ENCODE measurements around the gene IFNAR1.

Gene IFNAR1

DNA sequence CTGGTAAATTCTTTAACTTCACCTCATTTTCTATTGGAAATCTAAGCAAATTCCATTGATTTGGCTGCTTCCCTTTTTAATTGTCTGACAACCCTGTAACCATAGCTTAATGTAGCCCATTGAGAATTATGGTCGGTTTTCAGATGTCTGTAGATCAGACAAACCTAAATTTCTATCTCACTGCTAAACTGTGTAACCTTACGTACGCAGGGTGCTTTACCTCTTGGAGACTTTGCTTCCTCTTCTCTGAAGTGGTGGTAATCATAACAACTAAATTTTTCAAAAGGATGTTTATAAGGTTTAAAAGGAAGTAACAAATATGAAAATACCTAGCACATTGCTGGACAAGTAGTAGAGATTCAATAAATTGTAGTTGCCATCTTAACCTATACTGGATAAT is 25.9 kb downstream of the IFNAR1 start:
- no peaks in the 10 kb centered on the region for H3K27me3 ChIP-seq (replicated peaks; ENCODE audit: insufficient read depth, low read length)
- no peaks in the 10 kb centered on the region for H4K20me1 ChIP-seq (ENCODE audit: insufficient read depth, low read length)
- no peak overlapping the region for H3K4me3 ChIP-seq (ENCODE audit: low read length)
- no peak overlapping the region for H3K27ac ChIP-seq (ENCODE audit: low read length)
- no peak overlapping the region for H2AFZ ChIP-seq (ENCODE audit: low read length)
- H3K9ac ChIP-seq (ENCODE audit: low read length), result no peak overlapping the region
- no peaks in the 10 kb centered on the region; the same call in 1 of the 2 replicates for H3F3A ChIP-seq (ENCODE audit: insufficient read depth, low read length)
- TF ChIP-seq CTCF (IDR thresholded peaks at IDR 0.05; ENCODE audit: low read length), result no peak
- TF ChIP-seq EZH2 (optimal IDR thresholded peaks at IDR 0.05; ENCODE audit: low read depth, low read length), result no peak
- no peak for TF ChIP-seq EZH2phosphoT487 (IDR thresholded peaks at IDR 0.05; ENCODE audit: low read length)
- no peak overlapping the region for H3K4me2 ChIP-seq (ENCODE audit: low read depth, low read length)
- peaks cover 28% of the 10 kb centered on the region for H3K36me3 ChIP-seq (replicated peaks; ENCODE audit: insufficient read depth, low read length)
- peaks cover 43% of the 10 kb centered on the region for H3K79me2 ChIP-seq (ENCODE audit: low read length)
- no peak for DNase-seq
- peaks cover 12% of the 10 kb centered on the region for H3K4me1 ChIP-seq (ENCODE audit: low read length)
- H3K9me3 ChIP-seq (replicated peaks; ENCODE audit: insufficient read depth, low read length), result no peaks in the 10 kb centered on the region
- no peaks in the 10 kb centered on the region for H3K9me2 ChIP-seq (replicated peaks; ENCODE audit: insufficient read depth, low read length)

GRCh38 chr21:33355355-33355754 is 30.6 kb downstream of the IFNAR1 start:
- Histone ChIP-seq H3K79me2 (ENCODE audit: low read length) (peaks cover 22% of the 10 kb centered on the region), H3K4me3 (ENCODE audit: low read length) (no peak overlapping the region), H3K4me2 (ENCODE audit: low read depth, low read length) (peak overlapping the region; percentile 11), H3K27me3 (replicated peaks; ENCODE audit: insufficient read depth, low read length) (no peaks in the 10 kb centered on the region), H3K27ac (ENCODE audit: low read length) (no peak overlapping the region), H3K9ac (ENCODE audit: low read length) (no peak overlapping the region), H2AFZ (ENCODE audit: low read length) (no peak overlapping the region), H3F3A (ENCODE audit: insufficient read depth, low read length) (peaks cover 6% of the 10 kb centered on the region; the same call in 1 of the 2 replicates), H3K9me2 (replicated peaks; ENCODE audit: insufficient read depth, low read length) (no peaks in the 10 kb centered on the region), H3K4me1 (ENCODE audit: low read length) (peaks cover 12% of the 10 kb centered on the region), H4K20me1 (ENCODE audit: insufficient read depth, low read length) (no peaks in the 10 kb centered on the region), H3K9me3 (replicated peaks; ENCODE audit: insufficient read depth, low read length) (no peaks in the 10 kb centered on the region), H3K36me3 (replicated peaks; ENCODE audit: insufficient read depth, low read length) (peaks cover 20% of the 10 kb centered on the region)
- TF ChIP-seq CTCF (IDR thresholded peaks at IDR 0.05; ENCODE audit: low read length) (no peak), EZH2 (optimal IDR thresholded peaks at IDR 0.05; ENCODE audit: low read depth, low read length) (no peak), EZH2phosphoT487 (IDR thresholded peaks at IDR 0.05; ENCODE audit: low read length) (no peak)
- peak; percentile 41 for DNase-seq

GRCh38 chr21:33355996-33356395 is 31.2 kb downstream of the IFNAR1 start:
- peaks cover 16% of the 10 kb centered on the region for H3K4me1 ChIP-seq (ENCODE audit: low read length)
- H3K4me3 ChIP-seq (ENCODE audit: low read length), result no peak overlapping the region
- H3K79me2 ChIP-seq (ENCODE audit: low read length), result peaks cover 18% of the 10 kb centered on the region
- H3K36me3 ChIP-seq (replicated peaks; ENCODE audit: insufficient read depth, low read length), result peaks cover 15% of the 10 kb centered on the region
- peaks cover 12% of the 10 kb centered on the region for H3F3A ChIP-seq (ENCODE audit: insufficient read depth, low read length)
- H3K27me3 ChIP-seq (replicated peaks; ENCODE audit: insufficient read depth, low read length), result no peaks in the 10 kb centered on the region
- H3K9me2 ChIP-seq (replicated peaks; ENCODE audit: insufficient read depth, low read length), result no peaks in the 10 kb centered on the region
- H2AFZ ChIP-seq (ENCODE audit: low read length), result no peak overlapping the region
- no peak overlapping the region for H3K27ac ChIP-seq (ENCODE audit: low read length)
- no peaks in the 10 kb centered on the region for H4K20me1 ChIP-seq (ENCODE audit: insufficient read depth, low read length)
- H3K9ac ChIP-seq (ENCODE audit: low read length), result no peak overlapping the region
- TF ChIP-seq EZH2phosphoT487 (IDR thresholded peaks at IDR 0.05; ENCODE audit: low read length) (no peak), EZH2 (optimal IDR thresholded peaks at IDR 0.05; ENCODE audit: low read depth, low read length) (no peak), CTCF (IDR thresholded peaks at IDR 0.05; ENCODE audit: low read length) (no peak)
- no peaks in the 10 kb centered on the region for H3K9me3 ChIP-seq (replicated peaks; ENCODE audit: insufficient read depth, low read length)
- no peak for DNase-seq
- H3K4me2 ChIP-seq (ENCODE audit: low read depth, low read length), result no peak overlapping the region
